ENCODE results near the gene PRUNE2.
"Not testable (repeated sequence)": the region's sequence is repeated elsewhere in the genome, so short reads cannot be mapped to it uniquely, and the experiment has no call there.

Gene PRUNE2

GRCh38 chr9:76905791-76906646, at the start of gene PRUNE2:
Gene PRUNE2 (minus strand): TSS chr9:76906114. CDS start chr9:76905963, 151 bp downstream.
- peak; percentile 67 for DNase-seq (ENCODE audit: low read depth)

GRCh38 chr9:76955406-76955805, 49.5 kb upstream of the PRUNE2 start:
- not testable (repeated sequence) for DNase-seq (ENCODE audit: low read depth)

DNA sequence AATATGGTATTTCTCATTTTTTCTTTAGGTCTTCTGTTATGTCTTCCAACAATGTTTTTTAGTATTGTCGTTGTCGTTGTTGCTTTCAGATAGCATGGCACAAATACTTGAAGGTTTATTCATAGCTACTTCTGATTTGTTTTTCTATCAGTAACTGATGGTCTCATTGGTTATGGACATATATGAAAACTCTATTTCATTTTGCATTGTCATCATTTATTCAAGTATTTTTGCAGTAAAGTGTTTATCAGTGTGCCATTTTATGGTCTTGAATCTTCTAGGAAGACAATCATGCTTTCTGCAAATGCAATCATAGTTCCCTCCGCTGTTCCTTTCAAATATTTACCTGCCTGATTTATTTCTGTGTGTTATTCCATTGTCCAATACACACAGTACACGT, 44.0 kb upstream of the PRUNE2 start:
- no peak for DNase-seq (ENCODE audit: low read depth)

- DNase-seq (ENCODE audit: low read depth), result no peak
Measured at GRCh38 chr9:76944011-76944410, 38.1 kb upstream of the PRUNE2 start.

- DNase-seq (ENCODE audit: low read depth), result no peak
Measured at GRCh38 chr9:76943054-76943453, 37.1 kb upstream of the PRUNE2 start.

DNA sequence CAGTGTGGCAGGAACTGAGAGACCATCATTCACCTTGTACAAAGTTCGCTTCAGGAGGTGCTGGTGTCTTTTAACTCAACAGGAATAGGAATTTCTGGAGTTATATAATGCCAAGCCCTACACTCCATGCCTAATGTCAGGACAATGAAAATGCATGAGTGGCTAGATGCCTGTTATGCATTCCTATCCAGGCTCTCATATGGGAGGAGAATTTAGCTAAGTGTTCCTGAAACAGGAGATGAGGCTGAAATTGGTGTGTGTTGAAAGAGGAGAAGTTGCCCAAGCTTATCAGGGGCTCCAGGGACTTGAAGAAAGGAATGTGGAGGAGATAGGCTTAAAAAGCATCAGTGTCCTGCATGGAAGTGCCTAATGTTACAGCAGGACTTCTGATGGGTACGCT, 26.8 kb upstream of the PRUNE2 start:
- DNase-seq (ENCODE audit: low read depth), result peak; percentile 77

DNA sequence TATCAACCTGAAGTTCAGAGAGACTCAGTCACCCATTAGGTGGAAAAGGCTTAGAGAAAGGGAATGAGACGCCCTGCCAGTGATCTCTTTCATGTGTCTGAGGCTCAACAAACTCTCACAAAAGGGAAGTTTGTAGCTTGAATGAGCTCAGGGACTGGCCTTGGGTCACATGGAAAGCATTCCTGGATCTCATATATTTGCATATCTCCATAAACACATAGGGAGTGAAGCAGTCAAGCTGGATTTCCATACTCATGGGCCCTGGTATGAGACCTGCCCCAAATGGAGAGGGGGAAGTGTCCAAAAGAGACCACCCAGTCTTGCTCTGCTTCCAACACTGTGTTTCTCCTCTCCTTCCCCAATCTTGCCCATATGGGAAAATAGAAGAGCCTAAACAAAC, 26.4 kb upstream of the PRUNE2 start:
- DNase-seq (ENCODE audit: low read depth), result no peak

GRCh38 chr9:76927540-76928240, 21.8 kb upstream of the PRUNE2 start:
- DNase-seq (ENCODE audit: low read depth), result no peak

DNA sequence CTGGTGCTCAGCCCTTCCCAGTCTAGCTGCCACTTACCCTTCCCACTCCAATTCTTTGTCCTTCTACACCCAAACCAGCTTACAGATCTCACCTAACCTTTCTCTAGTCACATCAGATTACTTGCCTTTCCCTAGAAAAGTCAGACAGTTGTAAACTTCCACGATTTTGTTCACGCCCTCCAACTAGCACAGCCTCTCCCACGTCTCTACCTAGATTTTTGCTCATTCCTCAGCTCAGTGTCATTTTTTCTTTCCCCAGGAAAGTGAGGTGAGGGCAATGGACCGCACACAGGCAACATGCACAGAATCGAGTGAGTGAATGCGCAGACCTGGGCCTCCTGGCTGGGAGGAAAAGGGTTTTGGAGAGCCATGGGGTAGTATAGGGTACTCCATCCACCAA, 20.9 kb upstream of the PRUNE2 start:
- no peak for DNase-seq (ENCODE audit: low read depth)

- DNase-seq (ENCODE audit: low read depth), result peak; percentile 95
Measured at GRCh38 chr9:76926324-76926741, 20.4 kb upstream of the PRUNE2 start.

- peak; percentile 47 for DNase-seq (ENCODE audit: low read depth)
Measured at GRCh38 chr9:76921165-76921564, 15.3 kb upstream of the PRUNE2 start.

DNA sequence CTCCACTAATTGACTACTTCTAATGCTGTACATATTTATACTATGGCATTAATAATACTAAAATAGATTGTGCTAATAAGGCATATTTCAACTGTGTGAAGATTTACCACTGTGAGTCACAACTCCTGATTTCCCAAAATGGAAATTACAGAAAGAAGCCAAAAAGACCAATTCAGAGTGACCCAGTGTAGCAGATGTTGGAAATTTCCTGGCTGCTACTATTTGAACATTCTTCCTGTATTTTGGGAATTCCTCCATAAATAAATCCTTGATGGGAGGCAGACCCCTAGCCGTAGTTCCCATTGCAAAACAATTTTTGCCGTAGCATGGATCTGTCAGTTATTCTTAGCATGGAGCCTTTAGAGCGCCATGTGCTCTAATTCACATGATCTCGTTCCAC, 11.4 kb upstream of the PRUNE2 start:
- no peak for DNase-seq (ENCODE audit: low read depth)

DNA sequence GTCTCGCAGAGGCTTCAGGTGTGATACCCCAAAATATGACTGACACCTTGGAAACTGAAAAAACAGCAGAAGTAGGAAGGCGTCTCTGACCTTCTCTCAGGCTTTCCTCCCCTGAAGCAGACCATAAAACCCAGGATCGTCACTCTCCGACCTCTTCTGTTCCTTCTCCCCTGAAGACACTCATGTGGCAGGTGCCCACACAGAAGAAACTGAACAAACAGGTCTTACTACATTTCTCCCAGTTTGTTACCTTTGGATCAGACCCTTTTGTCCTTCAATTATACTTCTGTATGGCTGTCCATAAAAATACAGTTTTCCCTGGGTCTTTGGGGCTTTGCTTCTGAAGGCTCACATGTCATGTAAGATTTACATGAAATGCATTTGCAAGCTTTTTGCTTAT, 10.3 kb upstream of the PRUNE2 start:
- no peak for DNase-seq (ENCODE audit: low read depth)

- no peak for DNase-seq (ENCODE audit: low read depth)
Measured at GRCh38 chr9:76913467-76913866, 7.6 kb upstream of the PRUNE2 start.

GRCh38 chr9:76912636-76913275, 6.8 kb upstream of the PRUNE2 start:
- no peak for DNase-seq (ENCODE audit: low read depth)

DNA sequence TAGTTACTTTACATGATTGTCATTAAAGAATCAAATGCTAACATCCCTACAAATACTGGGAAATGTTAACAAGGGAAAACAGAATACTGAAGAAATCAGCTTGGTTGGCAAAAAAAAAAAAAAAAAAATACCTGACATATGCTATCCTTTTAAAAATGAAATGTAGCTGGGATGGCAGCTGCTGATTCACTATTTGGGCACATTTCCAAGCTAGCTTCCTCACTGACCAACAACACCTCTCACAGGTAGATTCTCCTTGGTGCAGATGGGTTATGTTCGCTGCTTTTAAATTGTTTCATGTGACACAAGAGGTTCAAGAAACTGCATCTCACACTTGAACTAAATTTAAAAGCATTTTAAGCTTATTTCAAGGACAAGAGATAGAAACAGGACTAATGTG, 6.1 kb upstream of the PRUNE2 start:
- no peak for DNase-seq (ENCODE audit: low read depth)

DNA sequence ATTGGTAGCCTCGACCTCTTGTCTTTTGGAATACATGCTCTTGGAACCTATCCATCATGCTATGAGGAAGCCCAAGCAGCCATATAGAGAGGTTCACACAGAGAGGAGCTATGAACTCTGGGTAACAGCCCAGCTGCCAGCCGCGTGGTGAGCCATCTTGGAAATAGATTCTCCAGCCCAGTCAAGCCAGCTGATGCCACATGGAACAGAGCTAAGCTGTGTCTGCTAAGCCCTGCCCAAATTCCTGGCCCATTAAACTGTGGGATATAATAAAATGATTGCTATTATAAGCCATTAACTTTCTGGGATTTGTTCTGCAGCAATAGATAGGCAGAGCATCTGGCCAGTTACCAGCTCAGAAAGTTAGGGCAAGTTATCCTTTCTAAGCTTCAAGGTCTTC, 4.9 kb upstream of the PRUNE2 start:
- DNase-seq (ENCODE audit: low read depth), result no peak

- no peak for DNase-seq (ENCODE audit: low read depth)
Measured at GRCh38 chr9:76906647-76906975, 697 bp upstream of the PRUNE2 start.

DNA sequence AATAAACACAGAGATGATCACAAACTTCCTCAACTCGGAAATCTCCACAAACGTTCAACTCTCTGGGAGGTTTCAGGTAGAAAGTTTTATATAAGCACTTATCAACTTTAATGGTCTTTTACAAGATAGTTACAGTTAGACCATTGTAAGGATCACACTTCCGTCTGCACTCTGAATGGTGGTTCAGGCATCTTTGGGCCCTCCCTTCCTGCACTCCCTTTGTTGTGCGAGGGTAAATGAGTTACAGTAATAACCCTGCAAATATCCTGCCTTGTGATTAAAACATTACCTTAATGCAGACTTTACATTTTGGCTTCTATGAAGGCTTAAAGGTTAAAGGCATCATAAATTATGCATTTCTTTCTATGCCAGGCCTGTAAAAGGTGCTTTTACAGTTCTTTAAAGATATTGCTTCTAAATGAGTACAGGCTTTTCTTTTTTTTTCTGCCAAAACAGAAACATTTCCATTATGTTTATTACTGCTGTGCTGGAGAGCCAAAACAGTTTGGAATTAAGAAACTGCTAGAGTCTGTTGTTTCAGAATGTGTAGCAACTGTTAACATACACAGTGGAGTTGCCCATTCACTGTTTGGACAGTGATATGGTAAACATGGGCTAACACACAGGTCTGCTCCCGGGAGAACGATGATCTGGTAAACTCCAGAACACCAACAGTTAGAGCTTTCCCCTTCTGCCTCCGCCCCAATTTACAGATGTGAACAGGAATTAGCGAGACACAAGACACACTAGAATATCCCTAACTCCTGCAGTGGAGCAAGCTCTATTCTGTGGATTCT, 1.1 kb downstream of the PRUNE2 start:
- DNase-seq (ENCODE audit: low read depth), result no peak

DNA sequence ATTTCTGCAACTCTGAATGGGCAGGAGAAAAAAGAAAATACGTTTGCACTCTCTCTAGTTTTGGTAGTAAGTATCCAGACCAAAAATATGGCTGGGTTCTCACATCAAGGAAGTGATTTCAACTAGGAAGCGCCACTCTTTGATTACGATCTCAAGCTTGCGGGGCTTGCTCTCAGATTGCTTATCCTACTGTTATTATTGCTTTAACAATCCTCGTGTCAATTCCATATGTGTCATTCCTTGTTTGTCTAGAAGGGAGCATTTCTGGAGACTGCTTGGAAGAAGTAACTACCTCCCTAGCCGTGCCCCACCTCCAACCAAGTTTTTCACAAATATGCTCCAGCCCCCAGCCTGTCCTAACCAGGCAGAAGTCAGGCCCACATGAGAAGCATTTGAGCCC, 3.5 kb downstream of the PRUNE2 start:
- DNase-seq (ENCODE audit: low read depth), result no peak

GRCh38 chr9:76901801-76902200, 4.1 kb downstream of the PRUNE2 start:
- DNase-seq (ENCODE audit: low read depth), result no peak

DNA sequence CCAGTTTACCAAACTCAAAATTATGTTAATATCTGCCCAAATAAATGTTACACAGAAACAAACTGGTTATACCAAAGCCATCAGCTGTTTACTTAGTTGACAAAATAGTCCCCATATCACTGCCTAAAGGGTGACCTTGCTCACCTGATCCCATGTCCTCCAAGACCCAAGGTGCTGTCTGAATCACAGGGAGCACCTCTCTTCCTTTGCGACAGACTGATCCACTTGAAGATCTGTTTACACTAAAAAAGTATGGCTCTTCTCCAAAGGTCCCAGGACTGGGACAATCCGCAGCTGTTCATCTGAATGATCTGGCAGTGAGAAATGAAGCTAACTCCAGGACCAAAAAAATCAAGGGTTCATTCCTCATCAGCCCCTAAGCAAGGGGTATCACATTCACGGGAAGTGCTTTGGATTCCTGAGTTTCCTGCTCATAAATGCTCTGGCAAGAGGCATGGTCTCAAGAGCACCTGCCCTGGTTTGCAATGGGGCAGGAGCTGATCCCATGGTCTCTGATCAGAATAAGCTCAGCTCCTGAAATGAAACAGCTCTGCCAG, 5.0 kb downstream of the PRUNE2 start:
- no peak for DNase-seq (ENCODE audit: low read depth)
